ENCODE results near the gene KRTAP4-4. TPM values are rescaled to one million over a fixed set of nuclear protein-coding genes. Genes with fewer than 3 reads are reported as not detected.

The KRTAP4-4 gene
- total RNA-seq, 6 experiments from 2014 or later: not detected

GRCh38 chr17:41116297-41116696, 44.3 kb downstream of the KRTAP4-4 start:
- no peaks in the 10 kb centered on the region for H3K4me1 ChIP-seq
- ATAC-seq (no peak), DNase-seq (no peak)
- H3K4me3 ChIP-seq: no peak overlapping the region
- no peaks in the 10 kb centered on the region for H3K27me3 ChIP-seq
- 55% methylated on average over 4 of the region's 5 CpGs for WGBS (ENCODE audit: insufficient coverage, low coverage, low lambda C conversion rate, missing lambda C conversion rate)
- no peak overlapping the region for H3K27ac ChIP-seq
- no peaks in the 10 kb centered on the region for H3K9me3 ChIP-seq
- H3K36me3 ChIP-seq: no peaks in the 10 kb centered on the region
- TF ChIP-seq POLR2A (IDR thresholded peaks at IDR 0.05) (no peak), CTCF (IDR thresholded peaks at IDR 0.05) (no peak)
- intact Hi-C loops (cut with DNase I): no loop called here

DNA sequence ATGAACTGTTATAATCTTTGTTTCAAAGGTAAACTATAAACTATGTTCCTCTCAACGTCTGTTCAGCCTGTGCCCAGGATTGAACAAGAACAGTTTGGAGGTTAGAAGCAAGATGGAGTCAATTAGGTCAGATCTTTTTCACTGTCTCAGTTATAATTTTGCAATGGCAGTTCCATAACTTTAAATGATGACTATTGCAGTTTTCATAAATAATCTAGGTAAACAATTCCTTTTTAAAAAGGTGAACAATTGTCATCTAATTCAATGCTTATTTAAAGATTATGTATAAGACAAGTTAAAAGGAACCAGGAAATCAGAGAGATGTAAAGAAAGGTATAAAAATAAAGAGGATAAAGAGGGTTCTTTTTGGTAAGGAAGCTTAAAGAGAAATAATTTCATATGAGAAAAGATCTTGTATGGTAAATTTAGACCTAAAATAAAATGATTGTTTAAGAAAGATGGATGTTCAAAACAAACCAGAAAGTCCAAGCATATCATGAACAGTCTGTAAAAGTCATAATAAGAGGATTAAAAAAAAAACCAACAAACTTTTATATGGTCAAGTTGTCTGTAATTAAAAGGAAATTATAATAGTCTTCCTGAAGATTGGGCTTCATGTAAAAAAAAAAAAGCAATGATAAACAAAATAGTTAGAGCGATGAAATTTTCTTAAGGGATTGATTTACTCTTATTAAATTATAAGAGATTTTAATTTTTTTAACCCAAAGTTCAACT, 49.2 kb downstream of the KRTAP4-4 start:
- ATAC-seq (no peak), DNase-seq (no peak)
- intact Hi-C loops (cut with DNase I): no loop called here
- WGBS (ENCODE audit: insufficient coverage, low coverage, low lambda C conversion rate, missing lambda C conversion rate): 54% methylated on average over 2 of the region's 2 CpGs
- Histone ChIP-seq H3K36me3 (no peaks in the 10 kb centered on the region), H3K4me1 (no peaks in the 10 kb centered on the region), H3K9me3 (no peaks in the 10 kb centered on the region), H3K4me3 (no peak overlapping the region), H3K27me3 (no peaks in the 10 kb centered on the region), H3K27ac (no peak overlapping the region)
- TF ChIP-seq CTCF (IDR thresholded peaks at IDR 0.05): no peak
- TF ChIP-seq POLR2A (IDR thresholded peaks at IDR 0.05): no peak

Small RNAs within 50 kb of the gene (small RNA-seq; reads per million reads assigned to genes)
- gene KRTAP4-17P: 0 reads per million in 2 experiments

Other genes starting within 250 kb of the KRTAP4-4 start
- 10 to 100 TPM in 2 of 6 experiments, 1 to 10 TPM in 1, under 1 TPM in 1, not detected in 2; 0.49 to 17.6 (median 10.0) TPM for gene KRT23, start 223.1 kb downstream of the KRTAP4-4 start, total RNA-seq
- not detected for gene KRT39, start 193.8 kb downstream of the KRTAP4-4 start, total RNA-seq
- not detected for gene KRT40, start 176.4 kb downstream of the KRTAP4-4 start, total RNA-seq
- not detected for gene KRTAP3-3, start 166.6 kb downstream of the KRTAP4-4 start, total RNA-seq
- not detected for gene KRTAP3-2, start 160.8 kb downstream of the KRTAP4-4 start, total RNA-seq
- not detected for gene KRTAP3-1, start 151.6 kb downstream of the KRTAP4-4 start, total RNA-seq
- not detected for gene KRTAP1-5, start 133.5 kb downstream of the KRTAP4-4 start, total RNA-seq
- gene KRTAP1-4, start 130.6 kb downstream of the KRTAP4-4 start, total RNA-seq: not detected
- not detected for gene KRTAP1-3, start 125.9 kb downstream of the KRTAP4-4 start, total RNA-seq
- gene KRTAP1-1, start 119.3 kb downstream of the KRTAP4-4 start, total RNA-seq: not detected
- gene KRTAP2-1, start 113.4 kb downstream of the KRTAP4-4 start, total RNA-seq: not detected
- not detected for gene KRTAP2-2, start 105.5 kb downstream of the KRTAP4-4 start, total RNA-seq
- not detected for gene KRTAP2-3, start 100.6 kb downstream of the KRTAP4-4 start, total RNA-seq
- not detected for gene KRTAP2-4, start 94.9 kb downstream of the KRTAP4-4 start, total RNA-seq
- not detected for gene KRTAP4-7, start 76.6 kb downstream of the KRTAP4-4 start, total RNA-seq
- not detected for gene KRTAP4-8, start 62.6 kb downstream of the KRTAP4-4 start, total RNA-seq
- not detected for gene KRTAP4-16, start 58.5 kb downstream of the KRTAP4-4 start, total RNA-seq
- gene KRTAP4-9, start 55.4 kb downstream of the KRTAP4-4 start, total RNA-seq: not detected
- gene KRTAP4-11, start 42.4 kb downstream of the KRTAP4-4 start, total RNA-seq: not detected
- gene KRTAP4-12, start 36.6 kb downstream of the KRTAP4-4 start, total RNA-seq: not detected
- gene KRTAP4-6, start 20.2 kb downstream of the KRTAP4-4 start, total RNA-seq: not detected
- gene KRTAP4-5, start 10.9 kb downstream of the KRTAP4-4 start, total RNA-seq: not detected
- not detected for gene KRTAP4-3, start 7.5 kb upstream of the KRTAP4-4 start, total RNA-seq
- not detected for gene KRTAP4-2, start 17.5 kb upstream of the KRTAP4-4 start, total RNA-seq
- not detected for gene KRTAP4-1, start 24.2 kb upstream of the KRTAP4-4 start, total RNA-seq
- gene KRTAP9-1, start 29.1 kb upstream of the KRTAP4-4 start, total RNA-seq: not detected
- gene KRTAP9-2, start 65.9 kb upstream of the KRTAP4-4 start, total RNA-seq: not detected
- not detected for gene KRTAP9-3, start 71.7 kb upstream of the KRTAP4-4 start, total RNA-seq
- gene KRTAP9-8, start 77.3 kb upstream of the KRTAP4-4 start, total RNA-seq: not detected
- gene KRTAP9-4, start 88.9 kb upstream of the KRTAP4-4 start, total RNA-seq: not detected
- gene KRTAP9-9, start 94.6 kb upstream of the KRTAP4-4 start, total RNA-seq: not detected
- not detected for gene KRTAP9-6, start 104.6 kb upstream of the KRTAP4-4 start, total RNA-seq
- gene KRTAP9-7, start 115.0 kb upstream of the KRTAP4-4 start, total RNA-seq: not detected
- not detected for gene KRTAP29-1, start 142.1 kb upstream of the KRTAP4-4 start, total RNA-seq
- gene KRTAP16-1, start 148.6 kb upstream of the KRTAP4-4 start, total RNA-seq: not detected
- gene KRTAP17-1, start 155.0 kb upstream of the KRTAP4-4 start, total RNA-seq: not detected
- gene KRT33A, start 190.1 kb upstream of the KRTAP4-4 start, total RNA-seq: not detected
- not detected for gene KRT33B, start 209.1 kb upstream of the KRTAP4-4 start, total RNA-seq
- gene KRT34, start 221.6 kb upstream of the KRTAP4-4 start, total RNA-seq: not detected
- gene KRT31, start 236.9 kb upstream of the KRTAP4-4 start, total RNA-seq: not detected

All from right lobe of liver (tissue), 6 donors.